RWPE1 (cell line): ENCODE measurements around the gene CRYBG3.

Source experiments
- CTCF ChIA-PET: fragments of 350-600 bp; sonication (Branson Sonifier 250); formaldehyde crosslinking; extraction: SDS; loops from one replicate; lab custom pipeline; 2021; lab: Yijun Ruan, JAX
- POLR2A ChIA-PET: fragments of 400-600 bp; formaldehyde crosslinking; extraction: SDS; loops from one replicate; lab custom pipeline; 2020; ENCODE audit warnings: antibody characterized with exemption; ENCODE audit not compliant: low non-redundant PET; lab: Yijun Ruan, JAX
- DNase-seq: peaks from one replicate; pipeline ENCODE4 v3.0.0; 2012; ENCODE audit warnings: low spot score
- H3K27ac ChIP-seq: fragments of 450-650 bp; 2 replicates; pipeline ENCODE4 v1.5.1; 2017
- TF ChIP-seq, protein P1 (sequence below): fragments of 450-650 bp; conservative IDR thresholded peaks from 2 replicates; pipeline ENCODE4 v1.5.1; 2017; ENCODE audit warnings: low read depth, mild to moderate bottlenecking

The CRYBG3 gene

GRCh38 chr3:97950360-97950759 lies 128.5 kb downstream of the CRYBG3 start:
- ChIA-PET POLR2A (no interaction called here), CTCF (interaction anchor here (0.7 kb wide), 1 partner anchor 582 kb away, joined by 6 read pairs; the partner anchor contains the start of gene GPR15)
- no peak overlapping the region for H3K27ac ChIP-seq
- TF ChIP-seq, protein P1, sequence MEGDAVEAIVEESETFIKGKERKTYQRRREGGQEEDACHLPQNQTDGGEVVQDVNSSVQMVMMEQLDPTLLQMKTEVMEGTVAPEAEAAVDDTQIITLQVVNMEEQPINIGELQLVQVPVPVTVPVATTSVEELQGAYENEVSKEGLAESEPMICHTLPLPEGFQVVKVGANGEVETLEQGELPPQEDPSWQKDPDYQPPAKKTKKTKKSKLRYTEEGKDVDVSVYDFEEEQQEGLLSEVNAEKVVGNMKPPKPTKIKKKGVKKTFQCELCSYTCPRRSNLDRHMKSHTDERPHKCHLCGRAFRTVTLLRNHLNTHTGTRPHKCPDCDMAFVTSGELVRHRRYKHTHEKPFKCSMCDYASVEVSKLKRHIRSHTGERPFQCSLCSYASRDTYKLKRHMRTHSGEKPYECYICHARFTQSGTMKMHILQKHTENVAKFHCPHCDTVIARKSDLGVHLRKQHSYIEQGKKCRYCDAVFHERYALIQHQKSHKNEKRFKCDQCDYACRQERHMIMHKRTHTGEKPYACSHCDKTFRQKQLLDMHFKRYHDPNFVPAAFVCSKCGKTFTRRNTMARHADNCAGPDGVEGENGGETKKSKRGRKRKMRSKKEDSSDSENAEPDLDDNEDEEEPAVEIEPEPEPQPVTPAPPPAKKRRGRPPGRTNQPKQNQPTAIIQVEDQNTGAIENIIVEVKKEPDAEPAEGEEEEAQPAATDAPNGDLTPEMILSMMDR, result no peak
- no peak for DNase-seq

GRCh38 chr3:97952280-97952679 lies 130.5 kb downstream of the CRYBG3 start:
- H3K27ac ChIP-seq, result no peak overlapping the region
- ChIA-PET POLR2A (no interaction called here), CTCF (no interaction called here)
- TF ChIP-seq, protein P1, result no peak
- no peak for DNase-seq

DNA sequence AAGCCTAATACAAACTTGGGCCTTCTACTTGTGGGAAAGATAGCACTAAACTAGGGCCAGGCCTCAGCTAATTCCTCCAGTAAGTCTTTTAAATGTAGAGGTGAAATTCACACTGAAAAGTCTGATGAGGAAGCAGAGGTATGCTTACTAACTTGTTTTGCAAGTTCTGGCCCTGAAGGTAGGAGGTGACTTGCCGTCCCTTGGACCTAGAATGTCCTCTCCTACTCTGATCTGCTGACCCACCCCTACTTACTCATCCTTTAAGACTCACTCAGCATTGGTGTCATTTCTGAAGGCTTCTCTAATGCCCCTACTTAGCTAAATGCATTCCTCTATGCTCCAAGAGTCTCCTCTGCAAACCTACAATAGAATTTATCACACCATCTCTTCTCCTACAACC lies 131.1 kb downstream of the CRYBG3 start:
- POLR2A ChIA-PET, result no interaction called here
- no peak overlapping the region for H3K27ac ChIP-seq
- TF ChIP-seq, protein P1, result no peak
- CTCF ChIA-PET, result interaction anchor here (0.5 to 1.1 kb wide), 2 partner anchors 36 to 71 kb away, joined by 4 to 6 read pairs; no protein-coding TSS in a partner anchor
- no peak for DNase-seq

DNA sequence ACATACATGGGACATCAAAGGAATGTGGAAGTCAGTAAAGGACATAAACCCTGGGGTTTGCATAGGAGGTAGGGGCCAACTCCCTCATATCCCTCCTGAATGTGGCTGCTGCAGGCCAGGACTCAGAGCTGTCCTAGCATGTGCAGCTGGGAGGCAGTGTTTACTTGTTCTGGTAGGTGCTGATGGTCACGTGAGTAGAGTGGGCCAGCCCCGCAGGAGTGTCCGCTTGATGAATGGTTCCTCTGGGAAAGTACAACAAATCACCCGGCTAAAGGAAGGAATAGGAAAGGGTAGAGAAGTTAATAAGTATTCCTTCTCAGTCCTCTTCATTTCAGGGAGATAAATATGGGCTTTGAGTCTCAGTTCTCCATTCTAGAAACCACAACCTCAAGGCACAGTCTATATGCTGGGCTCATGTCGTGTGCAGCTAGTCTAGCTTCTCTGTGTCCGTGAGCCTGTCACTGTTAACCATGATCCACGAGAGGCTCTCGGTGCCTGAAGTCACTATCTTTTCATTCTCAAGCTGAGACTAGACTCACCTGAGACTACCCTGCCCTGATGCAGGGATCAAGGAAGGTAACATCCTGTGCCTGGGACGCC lies 132.5 kb downstream of the CRYBG3 start:
- ChIA-PET POLR2A (no interaction called here), CTCF (no interaction called here)
- TF ChIP-seq, protein P1, result no peak
- no peak overlapping the region for H3K27ac ChIP-seq
- no peak for DNase-seq

- TF ChIP-seq, protein P1, result no peak
- CTCF ChIA-PET, result interaction anchor here (0.7 kb wide), 1 partner anchor 76 kb away, joined by 4 read pairs; no protein-coding TSS in a partner anchor
- no peak overlapping the region for H3K27ac ChIP-seq
- POLR2A ChIA-PET, result no interaction called here
- no peak for DNase-seq
Observed at GRCh38 chr3:97956051-97956450, 134.2 kb downstream of the CRYBG3 start.

DNA sequence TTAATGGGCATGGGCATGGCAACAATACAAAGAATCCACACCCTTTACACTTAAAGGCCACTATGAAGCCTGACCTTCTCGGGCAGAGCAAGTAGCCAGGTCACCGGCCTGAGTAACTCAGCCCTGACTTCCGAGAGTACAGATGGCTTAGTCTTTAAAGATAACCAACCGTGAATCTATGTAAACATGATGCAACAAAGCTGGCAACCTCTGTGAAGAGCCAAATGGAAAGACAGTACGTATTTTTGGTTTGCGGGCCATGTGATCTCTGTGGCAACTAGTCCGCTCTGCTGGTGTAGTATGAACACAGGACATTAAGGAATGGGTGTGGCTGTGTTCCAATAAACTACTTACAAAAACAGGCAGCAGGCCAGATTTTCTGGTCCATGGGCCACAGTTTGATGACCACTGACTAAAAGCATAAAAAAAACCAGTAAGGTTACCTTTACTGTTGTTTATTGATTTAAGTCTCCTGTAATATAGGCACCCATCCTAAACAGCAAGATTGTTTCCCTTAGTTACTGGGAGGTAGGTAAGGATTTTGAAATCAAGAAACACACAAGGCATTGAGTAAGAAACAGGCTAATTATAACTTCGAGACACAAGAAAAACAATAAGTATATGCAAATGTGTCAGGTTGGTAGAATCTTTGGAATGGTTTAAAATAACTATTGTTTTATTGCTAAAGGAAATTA lies 136.0 kb downstream of the CRYBG3 start:
- ChIA-PET CTCF (no interaction called here), POLR2A (no interaction called here)
- TF ChIP-seq, protein P1, result no peak
- H3K27ac ChIP-seq, result no peak overlapping the region
- no peak for DNase-seq
